T-helper 17 cell (primary cell): ENCODE measurements around the gene CAMK2D. TPM values are rescaled to one million over a fixed set of nuclear protein-coding genes. Genes with fewer than 3 reads are reported as not detected.
"Not testable (repeated sequence)": the region's sequence is repeated elsewhere in the genome, so short reads cannot be mapped to it uniquely, and the experiment has no call there.

ENCODE experiments used
- ATAC-seq: fragments of 150-1000 bp; cut with Tn5 transposase; 2 replicates; pipeline ENCODE4 v1.10.0; 2021; ENCODE audit warnings: mild to moderate bottlenecking, moderate library complexity
- DNase-seq, 3 donors: peaks; one replicate each; pipeline versions ENCODE4 v3.0.0 to v3.0.0-alpha.2; 2020 to 2021
- H3K9me3 ChIP-seq: one replicate; pipeline ENCODE4 v1.7.0; 2013; ENCODE audit warnings: low read length, mild to moderate bottlenecking; ENCODE audit not compliant: control insufficient read depth, poor library complexity, severe bottlenecking
- H3K27ac Mint-ChIP-seq: one replicate; pipeline ENCODE4 v1.8.0; 2022; ENCODE audit warnings: mild to moderate bottlenecking, moderate library complexity, mixed read lengths
- H3K27me3 Mint-ChIP-seq: one replicate; pipeline ENCODE4 v1.8.0; 2022; ENCODE audit warnings: mixed read lengths
- H3K36me3 Mint-ChIP-seq: one replicate; pipeline ENCODE4 v1.8.0; 2022; ENCODE audit warnings: low read depth, mixed read lengths
- H3K4me1 Mint-ChIP-seq: one replicate; pipeline ENCODE4 v1.8.0; 2022; ENCODE audit warnings: mild to moderate bottlenecking, mixed read lengths
- H3K4me3 Mint-ChIP-seq: one replicate; pipeline ENCODE4 v1.8.0; 2022; ENCODE audit warnings: mild to moderate bottlenecking, moderate library complexity, mixed read lengths
- total RNA-seq, 4 donors: library from RNA in 2 of 4; stranded (reverse) in 2 of 4; gene quantifications; one replicate each; pipeline ENCODE4 v1.2.3 and lab custom pipeline; 2022 to 2026

CAMK2D gene
- total RNA-seq = 10 to 100 TPM; 28.6 to 31.6 TPM
- 51.3 to 73.9 reads per million in 2 donors for total RNA-seq (lab: John Stamatoyannopoulos, UW)

GRCh38 chr4:113761620-113762185, at the start of gene CAMK2D:
Gene CAMK2D (minus strand): TSS chr4:113761738. CDS start chr4:113761068, 670 bp downstream.
- Mint-ChIP-seq H3K36me3 (peaks cover 5% of the 10 kb centered on the region), H3K4me1 (peaks cover 33% of the 10 kb centered on the region), H3K27ac (peak within 1 kb of the TSS; percentile 99), H3K4me3 (peak within 1 kb of the TSS; percentile 99), H3K27me3 (peaks cover 8% of the 10 kb centered on the region)
- peak; percentile 64 for ATAC-seq
- no peaks in the 10 kb centered on the region for H3K9me3 ChIP-seq
- DNase-seq = peak; percentile 62 to 75 (median 66)

GRCh38 chr4:113810906-113811305, 49.4 kb upstream of the CAMK2D start:
- no peak for DNase-seq
- no peak for ATAC-seq
- H3K9me3 ChIP-seq = no peaks in the 10 kb centered on the region
- H3K36me3 Mint-ChIP-seq = peaks cover 2% of the 10 kb centered on the region
- no peak overlapping the region for H3K27ac Mint-ChIP-seq
- no peak overlapping the region for H3K4me3 Mint-ChIP-seq
- H3K4me1 Mint-ChIP-seq = peaks cover 4% of the 10 kb centered on the region
- H3K27me3 Mint-ChIP-seq = no peaks in the 10 kb centered on the region

- H3K9me3 ChIP-seq = no peaks in the 10 kb centered on the region
- Mint-ChIP-seq H3K4me1 (peaks cover 4% of the 10 kb centered on the region), H3K4me3 (no peak overlapping the region), H3K36me3 (peaks cover 2% of the 10 kb centered on the region), H3K27ac (no peak overlapping the region), H3K27me3 (no peaks in the 10 kb centered on the region)
- ATAC-seq (no peak), DNase-seq (no peak)
These were observed 47.8 kb upstream of the CAMK2D start for GRCh38 chr4:113809311-113809710.

- Mint-ChIP-seq H3K4me3 (no peak overlapping the region), H3K27ac (no peak overlapping the region), H3K27me3 (no peaks in the 10 kb centered on the region), H3K4me1 (peaks cover 4% of the 10 kb centered on the region), H3K36me3 (peaks cover 2% of the 10 kb centered on the region)
- DNase-seq (no peak), ATAC-seq (no peak)
- no peaks in the 10 kb centered on the region for H3K9me3 ChIP-seq
These were observed 45.3 kb upstream of the CAMK2D start for GRCh38 chr4:113806850-113807249.

- Mint-ChIP-seq H3K36me3 (no peaks in the 10 kb centered on the region), H3K27me3 (no peaks in the 10 kb centered on the region), H3K4me1 (no peaks in the 10 kb centered on the region), H3K4me3 (no peak overlapping the region), H3K27ac (no peak overlapping the region)
- DNase-seq (no peak), ATAC-seq (no peak)
- no peaks in the 10 kb centered on the region for H3K9me3 ChIP-seq
These were observed 40.3 kb upstream of the CAMK2D start for GRCh38 chr4:113801882-113802281.

- H3K9me3 ChIP-seq, DNase-seq, H3K36me3 Mint-ChIP-seq, H3K4me1 Mint-ChIP-seq, H3K4me3 Mint-ChIP-seq, ATAC-seq, H3K27me3 Mint-ChIP-seq, H3K27ac Mint-ChIP-seq: not testable (repeated sequence)
These were observed 34.8 kb upstream of the CAMK2D start for GRCh38 chr4:113796381-113796780.

GRCh38 chr4:113790478-113790877, 28.9 kb upstream of the CAMK2D start:
- peaks cover 3% of the 10 kb centered on the region for H3K4me1 Mint-ChIP-seq
- ATAC-seq (no peak), DNase-seq (no peak)
- H3K4me3 Mint-ChIP-seq = no peak overlapping the region
- no peaks in the 10 kb centered on the region for H3K27me3 Mint-ChIP-seq
- no peak overlapping the region for H3K27ac Mint-ChIP-seq
- H3K9me3 ChIP-seq = no peaks in the 10 kb centered on the region
- no peaks in the 10 kb centered on the region for H3K36me3 Mint-ChIP-seq

GRCh38 chr4:113788888-113789287, 27.4 kb upstream of the CAMK2D start:
- ATAC-seq (no peak), DNase-seq (no peak)
- Mint-ChIP-seq H3K27me3 (peaks cover 10% of the 10 kb centered on the region), H3K36me3 (peaks cover 3% of the 10 kb centered on the region), H3K27ac (no peak overlapping the region), H3K4me3 (no peak overlapping the region), H3K4me1 (peaks cover 6% of the 10 kb centered on the region)
- no peaks in the 10 kb centered on the region for H3K9me3 ChIP-seq

GRCh38 chr4:113785781-113786180, 24.2 kb upstream of the CAMK2D start:
- H3K36me3 Mint-ChIP-seq = peaks cover 3% of the 10 kb centered on the region
- ATAC-seq (no peak), DNase-seq (no peak)
- H3K27me3 Mint-ChIP-seq = peaks cover 10% of the 10 kb centered on the region
- no peak overlapping the region for H3K4me3 Mint-ChIP-seq
- H3K9me3 ChIP-seq = no peaks in the 10 kb centered on the region
- H3K4me1 Mint-ChIP-seq = peaks cover 8% of the 10 kb centered on the region
- no peak overlapping the region for H3K27ac Mint-ChIP-seq

- no peak overlapping the region for H3K27ac Mint-ChIP-seq
- DNase-seq = no peak
These were observed 23.1 kb upstream of the CAMK2D start for GRCh38 chr4:113784497-113785250.

GRCh38 chr4:113783701-113784100, 22.2 kb upstream of the CAMK2D start:
- H3K9me3 ChIP-seq = no peaks in the 10 kb centered on the region
- Mint-ChIP-seq H3K4me3 (no peak overlapping the region), H3K27ac (no peak overlapping the region), H3K27me3 (peaks cover 10% of the 10 kb centered on the region), H3K4me1 (peaks cover 8% of the 10 kb centered on the region), H3K36me3 (peaks cover 3% of the 10 kb centered on the region)
- ATAC-seq (no peak), DNase-seq (no peak)

More at GRCh38 chr4:113784497-113785250, 23.1 kb upstream of the CAMK2D start:
- Mint-ChIP-seq H3K36me3 (peaks cover 3% of the 10 kb centered on the region), H3K4me1 (peaks cover 8% of the 10 kb centered on the region), H3K27me3 (peaks cover 10% of the 10 kb centered on the region), H3K4me3 (no peak overlapping the region)
- ATAC-seq = no peak
- H3K9me3 ChIP-seq = no peaks in the 10 kb centered on the region

- ATAC-seq = no peak
- DNase-seq = no peak
- no peak overlapping the region for H3K4me3 Mint-ChIP-seq
- H3K9me3 ChIP-seq = no peaks in the 10 kb centered on the region
- peaks cover 10% of the 10 kb centered on the region for H3K27me3 Mint-ChIP-seq
- H3K4me1 Mint-ChIP-seq = peaks cover 8% of the 10 kb centered on the region
- H3K36me3 Mint-ChIP-seq = peaks cover 3% of the 10 kb centered on the region
- H3K27ac Mint-ChIP-seq = no peak overlapping the region
These were observed 21.8 kb upstream of the CAMK2D start for GRCh38 chr4:113783289-113783688.

GRCh38 chr4:113781439-113782040, 20.0 kb upstream of the CAMK2D start:
- no peak for DNase-seq
- H3K4me1 Mint-ChIP-seq = peaks cover 6% of the 10 kb centered on the region
- H3K4me3 Mint-ChIP-seq = no peak overlapping the region
- peaks cover 3% of the 10 kb centered on the region for H3K36me3 Mint-ChIP-seq
- peaks cover 10% of the 10 kb centered on the region for H3K27me3 Mint-ChIP-seq
- no peaks in the 10 kb centered on the region for H3K9me3 ChIP-seq
- no peak overlapping the region for H3K27ac Mint-ChIP-seq
- ATAC-seq = peak; percentile 55
